C1 segment of cervical spinal cord (tissue), 14 donors: ENCODE data around the gene UROC1.

Experiments
- DNase-seq, 14 donors: peaks; one replicate each; lab custom pipeline; 2025; lab: John Stamatoyannopoulos, UW

The UROC1 gene

DNA sequence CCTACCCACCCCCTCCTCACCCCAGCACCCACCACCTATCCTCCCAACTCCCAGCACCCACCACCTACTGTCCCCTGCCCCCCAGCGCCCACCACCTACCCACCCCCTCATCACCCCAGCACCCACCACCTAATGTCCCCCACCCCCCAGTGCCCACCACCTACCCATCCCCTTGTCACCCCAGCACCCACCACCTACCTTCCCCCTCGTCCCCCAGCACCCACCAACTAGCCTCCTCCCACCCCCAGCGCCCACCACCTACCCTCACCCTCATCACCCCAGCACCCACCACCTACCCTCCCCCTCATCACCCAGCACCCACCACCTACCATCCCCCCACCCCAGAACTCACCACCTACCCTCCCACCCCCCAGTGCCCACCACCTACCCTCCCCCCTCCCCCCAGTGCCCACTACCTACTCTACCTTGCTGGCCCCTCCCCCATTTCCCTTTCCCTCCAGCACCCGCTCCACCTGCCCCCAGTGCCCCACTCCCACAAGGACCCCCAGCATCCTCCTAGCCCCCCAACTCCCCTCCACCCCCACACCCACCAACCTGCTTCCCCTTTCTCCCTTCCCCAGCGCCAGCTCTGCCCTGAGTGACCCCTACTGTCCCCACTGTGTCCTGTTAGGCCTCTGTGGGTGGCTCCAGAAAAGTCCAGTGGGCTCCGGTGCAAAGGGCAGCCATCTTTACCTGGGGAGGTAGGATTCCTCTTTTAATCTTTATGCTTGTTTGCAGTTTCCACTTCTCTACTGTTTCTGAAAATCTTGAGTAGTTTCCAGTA lies 1.2 kb downstream of the UROC1 start:
- DNase-seq: no peak

DNA sequence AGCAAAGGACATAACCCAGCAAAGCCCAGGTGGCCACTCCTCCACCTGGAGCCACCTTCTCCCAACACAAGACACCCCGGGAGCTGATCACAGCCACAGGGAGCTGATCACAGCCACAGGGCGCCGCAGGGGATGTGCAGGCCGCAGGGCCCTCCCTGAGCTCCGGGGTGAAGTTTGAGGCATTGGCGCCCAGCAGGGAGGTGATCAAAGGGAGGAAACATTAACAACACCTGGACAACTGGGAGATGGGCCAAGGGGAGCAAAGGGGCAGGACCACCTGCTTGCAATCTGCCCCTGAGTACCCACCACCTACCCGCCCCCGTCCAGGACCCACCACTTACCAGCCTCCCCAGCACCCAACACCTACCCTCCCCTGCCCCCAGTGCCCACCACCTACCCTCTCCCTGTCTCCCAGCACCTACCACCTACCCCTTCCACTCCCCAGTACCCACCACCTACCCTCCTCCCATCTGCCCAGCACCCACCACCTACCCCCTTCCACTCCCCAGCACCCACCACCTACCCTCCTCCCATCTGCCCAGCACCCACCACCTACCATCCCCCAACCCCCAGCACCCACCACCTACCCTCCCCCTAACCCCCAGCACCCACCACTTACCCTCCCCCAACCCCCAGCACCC lies 2.4 kb downstream of the UROC1 start:
- DNase-seq: no peak

DNA sequence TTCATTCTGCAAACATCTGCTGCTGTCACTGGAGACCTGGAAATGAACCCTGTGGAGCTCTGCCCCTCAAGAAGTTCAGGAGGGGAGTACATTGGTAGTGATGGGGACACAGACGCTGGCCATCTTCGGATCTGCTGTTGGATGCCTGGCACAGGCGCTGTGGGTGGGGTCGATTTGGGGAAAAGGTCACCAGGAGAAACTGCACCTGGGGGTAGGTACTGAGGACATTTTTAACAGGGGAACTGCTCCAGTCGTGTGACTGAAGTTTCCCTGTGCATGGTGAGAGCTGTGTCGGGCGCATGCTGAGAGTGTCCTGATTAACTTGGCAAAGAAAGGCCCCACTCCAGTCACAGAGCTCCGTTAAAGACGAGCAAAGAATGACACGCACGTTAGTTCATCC lies 3.4 kb downstream of the UROC1 start:
- DNase-seq: no peak

DNA sequence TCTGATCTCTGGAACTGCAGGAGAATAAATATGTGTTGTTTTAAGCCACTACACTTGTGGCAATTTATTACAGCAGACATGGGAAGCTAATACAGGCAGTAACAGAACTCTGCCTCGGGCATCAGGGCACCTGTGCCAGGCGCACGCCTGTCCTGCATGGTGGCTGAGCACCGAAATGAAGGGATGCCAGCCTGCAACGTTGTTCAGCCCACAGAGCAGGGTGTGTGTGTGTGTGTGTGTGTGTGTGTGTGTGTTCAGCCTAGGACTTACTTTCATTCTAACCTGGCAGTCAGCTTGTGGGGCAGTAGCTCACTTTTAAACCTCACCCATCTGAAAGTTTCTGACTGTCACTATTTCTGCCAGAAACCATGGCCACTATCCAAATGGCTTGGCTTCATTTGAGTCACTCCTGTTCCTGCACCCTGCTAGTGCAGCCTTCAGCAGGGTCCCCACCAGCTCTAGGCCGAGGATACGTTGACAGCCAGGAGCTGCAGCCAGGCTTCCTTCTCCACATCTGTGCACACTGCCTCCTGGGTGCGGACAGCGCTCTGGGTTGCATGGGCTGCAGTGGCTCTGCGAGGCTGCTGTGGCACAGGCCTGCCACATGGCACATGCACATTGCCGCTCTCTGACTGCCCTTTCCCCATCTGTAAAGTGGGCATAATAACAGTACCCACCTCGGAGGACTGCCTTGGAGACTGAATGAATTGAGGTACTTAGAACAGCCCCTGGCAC lies 4.5 kb downstream of the UROC1 start:
- no peak for DNase-seq

DNA sequence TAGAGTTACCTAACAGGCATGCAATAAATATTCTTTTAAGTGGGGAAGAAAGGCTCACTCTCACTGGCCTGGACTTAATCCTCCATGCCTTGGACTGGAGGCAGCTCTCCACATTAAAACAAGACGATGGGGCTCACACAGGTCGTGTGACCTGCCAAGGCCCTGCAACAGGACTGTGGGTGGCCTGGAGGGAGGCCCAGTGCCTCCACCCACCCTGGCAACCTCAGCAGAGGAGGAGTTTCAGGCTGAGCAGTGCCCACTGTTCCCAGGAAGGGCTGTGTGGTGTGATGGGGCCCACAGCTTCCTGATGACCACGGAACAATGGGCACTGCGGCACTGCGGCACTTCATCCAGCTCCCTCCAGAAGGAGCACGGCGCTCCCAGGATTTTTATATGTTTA lies 5.5 kb downstream of the UROC1 start:
- DNase-seq: peak in 7 of 14 donors; percentile 20 to 47 (median 28)

DNA sequence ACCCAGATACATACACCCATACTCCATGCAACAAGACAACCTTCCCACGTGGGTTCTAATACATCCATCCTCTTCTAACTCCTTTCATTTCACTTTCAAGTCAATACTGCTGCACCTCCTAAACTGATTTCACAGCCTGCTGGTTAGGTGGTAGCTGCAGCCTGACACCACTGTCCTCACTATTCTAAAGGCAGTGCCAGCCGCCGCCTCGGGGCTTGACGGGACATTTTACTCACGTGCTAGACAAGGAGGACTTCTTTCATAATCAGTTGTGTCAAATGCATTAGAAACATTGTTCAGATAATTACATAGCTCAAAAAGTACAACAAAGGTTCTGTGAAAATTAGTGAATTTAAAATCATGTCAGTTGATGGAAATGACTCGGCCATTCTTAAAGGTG lies 6.3 kb downstream of the UROC1 start:
- no peak for DNase-seq

DNA sequence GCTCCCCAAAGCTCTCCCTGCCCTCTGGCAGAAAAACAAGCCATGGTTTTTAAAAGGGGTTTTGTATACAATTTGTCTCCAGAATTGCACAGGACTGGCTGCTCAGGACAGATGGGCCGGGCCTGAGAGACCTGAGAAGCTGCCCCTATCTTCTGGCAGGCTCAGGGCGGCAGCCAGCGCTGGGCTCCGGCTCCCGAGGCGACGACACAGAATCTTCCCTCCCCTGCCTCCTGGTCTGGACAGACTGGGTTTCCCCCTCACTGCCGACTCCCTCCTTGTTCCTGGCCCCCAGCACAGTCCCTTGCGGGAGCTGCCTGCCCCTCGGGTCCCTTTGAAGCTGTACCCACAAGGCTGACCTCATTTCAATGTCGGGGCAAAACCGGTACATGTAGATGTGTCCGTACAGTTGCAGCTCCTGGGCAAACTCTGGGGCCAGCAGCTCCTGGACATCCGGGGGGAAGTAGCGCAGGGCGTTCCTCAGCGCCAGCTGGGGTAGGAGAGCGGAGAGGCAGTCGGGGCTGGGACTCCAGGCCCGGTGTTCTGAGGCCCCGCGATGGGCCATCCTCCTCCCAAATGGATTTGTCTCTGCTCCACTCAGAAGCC lies 7.2 kb downstream of the UROC1 start:
- no peak for DNase-seq

DNA sequence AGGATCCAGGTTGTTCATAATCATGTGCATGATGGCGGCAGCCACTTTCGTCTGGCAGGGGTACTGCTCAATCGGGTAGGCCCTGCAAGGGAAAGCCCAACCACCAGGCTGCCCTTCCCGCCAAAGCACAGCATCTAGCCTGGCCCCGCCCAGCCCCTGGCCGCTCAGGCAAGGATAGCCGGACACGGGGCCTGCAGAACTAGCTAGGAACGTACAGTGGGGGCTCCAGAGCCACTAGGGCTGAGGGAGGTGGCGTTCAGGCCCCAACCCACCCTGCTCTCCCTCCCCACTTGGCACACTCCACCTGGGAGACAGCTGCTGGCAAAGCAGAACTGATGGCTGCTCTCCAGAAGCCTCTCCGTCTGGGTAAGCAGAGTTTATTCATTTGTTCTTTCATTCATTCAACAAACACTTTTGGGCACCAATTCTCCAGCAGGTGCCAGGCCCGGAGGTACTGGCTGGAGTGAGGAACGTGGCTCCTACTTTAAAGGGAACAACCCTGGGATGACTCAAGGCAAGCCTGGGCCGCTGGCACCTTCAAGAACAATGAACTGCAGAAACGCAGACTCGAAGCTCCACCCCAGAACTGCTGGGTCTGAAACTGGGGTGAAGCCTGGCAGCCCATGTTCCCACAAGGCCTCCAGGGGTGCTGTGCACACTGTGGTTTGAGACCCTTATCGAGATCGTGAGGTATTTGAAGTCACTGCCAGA lies 7.8 kb downstream of the UROC1 start:
- no peak for DNase-seq

DNA sequence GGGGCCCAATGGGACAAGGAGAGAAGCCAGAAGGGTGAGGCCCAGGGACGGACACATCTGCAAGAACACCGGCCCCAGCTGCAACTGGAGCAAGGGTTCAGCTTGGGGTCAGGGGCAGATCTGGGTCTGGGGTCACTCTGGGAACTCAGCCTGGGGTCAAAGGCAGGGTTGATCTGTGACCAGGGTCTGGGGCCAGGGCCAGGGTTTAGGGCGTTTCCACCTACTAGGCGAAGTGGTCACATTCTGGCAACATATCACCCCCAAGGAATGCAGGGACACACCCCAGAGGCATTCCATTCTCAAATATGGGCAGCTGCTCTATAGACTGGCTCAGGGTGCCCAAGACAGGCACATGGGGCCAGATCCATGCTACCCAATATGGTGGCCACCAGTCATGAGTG lies 9.0 kb downstream of the UROC1 start:
- no peak for DNase-seq

DNA sequence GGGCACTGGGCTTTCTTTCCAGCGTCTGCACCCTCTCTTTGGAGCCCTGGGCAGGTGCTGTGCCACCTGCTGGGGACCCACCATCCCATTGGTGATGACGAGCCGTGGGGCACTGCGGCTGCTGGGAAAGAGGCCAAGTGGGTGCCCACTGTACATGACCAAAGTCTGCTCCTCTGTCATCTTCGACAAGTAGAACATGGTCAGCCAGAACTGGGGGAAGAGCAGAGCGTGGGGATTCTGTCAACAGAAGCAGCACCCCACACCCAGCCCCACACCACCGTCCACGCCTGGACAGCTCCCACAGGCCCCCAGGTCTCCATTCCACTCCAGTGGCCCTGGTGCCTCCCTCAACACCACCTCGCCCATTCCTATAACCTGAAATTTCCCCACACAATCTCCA lies 9.7 kb downstream of the UROC1 start:
- no peak for DNase-seq

DNA sequence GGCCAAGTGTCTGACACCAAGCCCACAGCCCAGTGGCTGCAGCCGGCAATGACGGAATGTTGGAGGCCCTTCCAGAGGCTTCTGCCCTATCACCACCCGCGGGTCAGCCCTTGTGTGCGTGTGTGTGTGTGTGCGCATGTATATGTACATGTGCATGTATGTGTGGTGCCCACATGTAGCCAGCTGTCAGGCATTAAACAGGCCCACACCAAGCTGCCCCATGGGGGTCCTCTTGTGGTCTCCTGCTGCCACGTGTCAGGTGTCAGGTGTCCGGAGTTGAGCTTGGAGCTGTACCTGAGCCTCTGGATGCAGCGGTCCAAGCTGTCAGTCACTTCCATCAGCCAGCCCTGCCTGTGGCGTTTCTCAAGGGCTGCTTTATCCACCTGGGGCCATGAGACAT lies 13.9 kb downstream of the UROC1 start:
- no peak for DNase-seq

DNA sequence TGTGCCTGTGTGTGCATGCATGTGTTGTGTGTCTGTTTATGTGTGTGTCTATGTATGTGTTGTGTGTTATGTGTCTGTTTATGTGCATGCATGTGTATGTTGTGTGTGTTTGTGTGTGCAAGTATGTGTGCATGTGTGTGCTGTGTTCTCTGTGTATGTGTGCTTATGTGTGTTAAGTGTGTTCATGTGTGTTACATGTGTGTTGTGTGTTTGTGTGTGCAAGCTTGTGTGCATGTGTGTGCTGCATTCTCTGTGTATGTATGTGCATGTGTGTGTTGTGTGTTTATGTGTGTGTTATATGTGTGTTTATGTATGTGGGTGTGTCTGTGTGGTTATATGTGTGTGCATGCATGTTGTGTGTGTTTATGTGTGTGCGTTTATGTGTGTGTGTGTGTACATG lies 14.9 kb downstream of the UROC1 start:
- DNase-seq: no peak

DNA sequence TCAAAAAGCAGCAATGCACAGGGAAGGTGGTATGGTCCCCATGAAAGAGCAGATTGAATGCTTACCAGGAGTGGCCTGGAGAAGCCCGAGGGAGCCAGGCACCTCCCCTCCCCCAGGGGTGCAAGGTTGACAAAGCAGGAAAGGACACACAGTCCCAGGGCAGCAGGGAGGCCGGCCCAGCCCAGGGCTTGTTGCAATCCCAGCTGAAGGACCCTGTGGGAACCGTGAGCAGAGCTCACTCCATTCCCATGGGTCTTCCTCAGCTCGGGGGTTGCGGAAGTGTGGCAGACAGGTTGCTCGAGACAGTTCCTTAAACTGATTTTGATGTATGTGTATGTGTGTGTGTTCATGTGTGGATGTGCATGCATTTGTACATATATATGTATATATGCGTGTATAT lies 15.8 kb downstream of the UROC1 start:
- no peak for DNase-seq

DNA sequence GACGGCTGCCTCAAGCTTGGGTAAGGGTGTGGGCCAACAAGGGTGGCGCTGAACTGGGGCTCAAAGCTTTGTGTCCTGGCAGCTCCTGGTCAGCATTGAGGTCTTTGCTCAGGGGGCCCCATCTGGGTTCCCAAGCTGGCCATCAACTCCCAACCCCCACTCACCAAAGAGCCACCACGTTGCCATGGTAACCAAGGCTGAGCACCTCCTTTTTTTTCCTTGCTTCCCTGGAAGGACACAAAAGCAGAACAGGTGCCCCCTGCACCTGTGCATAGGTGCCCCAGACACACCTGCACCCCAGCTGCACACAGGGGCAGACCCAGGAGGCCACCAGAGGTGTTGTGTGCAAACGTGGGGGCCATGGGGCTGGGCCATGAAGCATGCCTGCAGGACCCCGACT lies 16.5 kb downstream of the UROC1 start:
- no peak for DNase-seq

DNA sequence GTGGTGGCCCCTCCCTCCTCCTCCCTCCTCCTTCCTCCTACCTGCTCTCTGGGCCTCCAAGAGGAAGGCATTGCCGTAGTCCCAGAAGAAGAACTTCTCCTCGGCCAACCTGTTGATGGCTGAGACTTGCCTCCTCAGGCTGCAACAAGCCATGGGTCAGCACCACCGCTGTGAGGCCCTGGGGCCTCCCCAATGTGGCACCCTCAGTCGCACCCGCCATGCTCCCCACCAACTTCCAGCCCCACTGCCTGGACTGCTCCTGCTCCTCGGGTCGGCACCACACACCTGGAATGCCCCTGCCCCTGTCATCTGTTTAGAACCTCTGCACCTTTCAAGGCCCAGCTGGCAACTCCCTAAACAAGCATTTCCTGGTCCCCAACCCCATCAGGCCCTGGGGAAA lies 17.6 kb downstream of the UROC1 start:
- no peak for DNase-seq

DNA sequence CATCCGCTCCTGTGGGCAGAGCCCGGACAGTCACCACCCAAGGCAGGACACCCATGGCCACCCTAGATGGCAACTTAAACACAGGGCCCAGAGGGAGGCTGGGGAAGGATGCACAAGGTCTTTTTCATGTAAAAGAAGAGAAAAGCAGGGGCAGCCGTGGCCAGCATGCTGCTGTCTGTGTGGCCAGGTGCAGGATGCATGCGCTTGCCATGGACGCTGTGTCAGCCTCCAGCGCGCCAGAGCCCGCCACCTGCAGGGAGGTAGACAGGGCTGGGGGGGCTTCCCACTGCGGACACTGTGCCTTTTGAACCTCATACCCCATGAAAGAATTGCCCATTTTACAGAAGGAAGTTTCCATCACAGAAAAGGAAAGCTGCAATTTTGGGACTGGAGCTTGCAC lies 18.2 kb downstream of the UROC1 start:
- no peak for DNase-seq

DNA sequence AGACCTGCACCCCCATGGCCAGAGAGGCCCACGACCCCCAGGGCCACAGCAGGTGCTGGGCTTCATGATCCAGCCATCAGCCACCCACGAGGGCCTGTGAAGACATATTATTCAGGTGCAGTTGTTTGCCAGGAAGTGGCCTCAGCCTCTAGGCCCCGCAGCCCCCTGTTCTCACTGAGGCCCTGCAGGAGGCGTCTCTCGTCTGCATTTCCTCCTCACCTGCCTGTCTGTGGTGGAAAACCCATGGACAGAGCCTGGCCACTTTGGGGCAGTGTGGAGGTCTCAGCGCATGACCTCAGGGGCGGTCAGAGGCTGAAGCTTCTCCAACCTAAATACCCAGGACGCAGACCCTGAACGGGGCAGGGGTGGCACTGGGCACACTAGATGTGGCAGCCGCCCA lies 18.6 kb downstream of the UROC1 start:
- DNase-seq: no peak

DNA sequence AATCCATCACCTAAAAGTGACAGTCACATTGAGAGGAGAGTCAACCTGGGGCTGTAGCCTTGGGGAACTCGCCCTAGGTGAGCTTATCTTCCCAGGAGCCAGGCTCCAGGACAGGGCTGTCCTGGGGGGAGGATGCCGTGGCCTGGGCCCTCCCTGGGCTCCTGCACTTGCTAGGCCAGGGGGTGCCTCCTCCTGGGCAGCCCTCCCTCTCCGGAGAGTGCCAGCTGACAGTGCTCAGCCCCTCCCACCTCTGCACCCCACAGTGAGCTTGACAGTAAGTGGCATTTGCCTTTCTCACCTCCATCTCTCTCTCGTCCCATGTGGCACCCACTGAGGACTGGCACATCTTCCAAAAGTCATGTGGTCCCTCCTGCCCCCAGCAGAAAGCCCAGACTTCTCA lies 19.1 kb downstream of the UROC1 start:
- no peak for DNase-seq

DNA sequence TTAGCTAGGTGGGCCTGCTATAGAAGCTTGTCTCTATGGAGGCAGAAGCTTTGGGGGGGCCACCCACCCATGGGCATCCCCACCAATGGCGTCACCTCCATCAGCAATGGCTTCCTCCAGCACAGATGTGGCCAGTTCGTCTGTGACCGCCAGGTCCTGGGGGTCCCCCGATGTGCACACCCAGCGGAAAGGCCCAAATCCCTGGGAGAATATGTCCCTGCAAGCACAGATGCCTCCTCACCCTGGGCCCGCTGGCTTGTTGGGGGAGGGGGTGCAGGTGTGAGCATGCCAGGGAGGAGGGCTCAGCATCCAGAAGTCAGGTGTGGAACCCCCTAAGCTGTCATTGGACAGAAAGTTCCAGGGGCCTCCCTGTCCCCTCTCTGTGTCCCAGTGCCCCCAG lies 19.6 kb downstream of the UROC1 start:
- DNase-seq: no peak

DNA sequence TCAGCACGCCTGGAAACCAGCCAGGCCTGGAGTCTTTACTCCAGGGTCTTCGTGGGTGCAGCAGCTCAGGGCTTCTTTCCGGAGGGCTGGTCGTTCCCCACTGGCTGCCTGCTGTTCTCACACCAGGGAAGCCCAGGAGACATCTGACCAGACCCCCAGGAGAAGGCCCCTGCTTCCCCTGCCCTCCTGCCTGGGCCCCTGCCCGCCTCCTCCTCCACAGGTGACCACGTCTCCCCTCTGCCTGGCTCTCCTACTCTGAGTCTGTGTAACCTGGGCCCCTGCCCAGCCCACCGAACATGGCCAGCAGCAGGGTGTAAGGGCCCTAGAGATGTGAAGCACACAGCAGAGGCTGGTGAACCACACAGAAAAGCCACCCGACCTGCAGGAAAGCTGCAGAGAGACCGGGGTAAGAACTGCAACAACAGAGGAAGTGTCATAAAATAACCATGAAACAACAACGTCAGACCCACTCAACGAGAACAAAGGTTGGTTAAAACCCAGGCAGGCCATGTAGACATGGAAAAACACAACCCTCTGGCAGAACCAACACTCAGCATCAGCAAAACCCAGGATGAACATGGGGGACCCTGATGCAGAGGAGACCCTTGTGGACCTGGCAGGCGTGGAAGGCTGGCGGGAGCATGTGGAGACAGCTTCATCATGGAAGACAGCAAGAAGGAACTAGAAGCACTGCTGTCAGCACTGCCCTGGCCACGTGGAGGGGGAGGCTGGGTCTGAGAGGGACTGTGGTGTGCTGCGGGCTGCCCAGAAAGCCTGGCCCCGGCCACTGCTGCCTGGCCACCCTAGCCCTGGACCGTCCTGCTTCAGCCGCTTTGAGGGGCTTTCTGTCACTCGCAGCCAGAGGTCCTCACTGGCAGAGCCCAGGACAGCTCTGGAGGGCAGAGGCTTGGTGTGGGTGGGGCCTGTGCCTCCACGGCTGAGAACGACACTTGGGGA lies 20.4 kb downstream of the UROC1 start:
- DNase-seq: no peak

DNA sequence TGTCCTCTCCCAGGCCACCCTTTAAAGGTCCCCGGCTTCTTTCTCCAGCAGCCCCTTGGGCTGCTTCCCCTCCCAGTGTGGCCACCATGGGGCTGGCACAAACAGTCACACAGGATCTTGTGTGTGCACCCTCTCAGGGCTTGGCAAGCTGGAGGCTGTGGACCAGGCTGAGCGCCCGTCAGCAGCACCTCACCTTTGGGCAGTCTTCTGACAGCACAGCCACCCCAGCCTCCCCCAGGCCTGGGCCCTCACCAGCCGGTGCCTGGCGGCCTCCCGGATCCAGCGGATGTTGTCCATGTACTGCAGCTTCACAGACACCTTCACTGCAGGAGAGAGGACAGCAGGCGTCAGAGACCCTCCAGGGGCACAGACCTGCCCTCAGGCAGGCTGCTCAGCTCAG lies 21.8 kb downstream of the UROC1 start:
- no peak for DNase-seq
